ENCODE measurements around the gene ADGRB2.

DNA sequence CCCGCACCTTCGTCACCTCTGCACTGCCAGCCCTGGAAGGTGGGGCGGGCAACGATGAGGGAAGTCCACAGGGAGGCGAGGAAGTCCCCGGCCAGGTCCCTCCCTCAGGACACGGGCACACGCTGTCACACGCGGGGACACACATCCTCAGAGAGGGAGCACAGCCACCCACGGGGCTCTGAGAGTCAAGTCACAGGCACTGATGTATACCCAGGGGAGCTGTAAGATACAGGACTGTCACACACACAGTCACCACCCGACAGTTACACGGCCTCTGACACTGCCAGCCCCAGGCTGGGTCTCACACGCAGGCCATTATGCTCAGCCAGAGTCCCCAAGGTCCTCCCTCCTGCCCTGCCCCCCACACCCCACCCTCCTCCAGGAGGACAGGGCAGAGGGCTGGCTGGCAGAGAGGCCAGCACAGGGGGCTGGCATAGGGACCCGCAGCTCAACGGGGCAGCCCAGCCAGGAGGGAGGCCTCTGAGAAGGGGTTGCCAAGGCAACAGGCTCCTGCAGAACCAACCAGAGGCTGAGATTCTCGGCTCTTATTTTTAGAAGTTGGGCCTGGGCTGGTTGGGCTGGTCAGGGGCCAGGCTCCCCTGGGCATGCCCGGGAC lies 17.7 kb upstream of the ADGRB2 start:
- TF ChIP-seq, protein P1, sequence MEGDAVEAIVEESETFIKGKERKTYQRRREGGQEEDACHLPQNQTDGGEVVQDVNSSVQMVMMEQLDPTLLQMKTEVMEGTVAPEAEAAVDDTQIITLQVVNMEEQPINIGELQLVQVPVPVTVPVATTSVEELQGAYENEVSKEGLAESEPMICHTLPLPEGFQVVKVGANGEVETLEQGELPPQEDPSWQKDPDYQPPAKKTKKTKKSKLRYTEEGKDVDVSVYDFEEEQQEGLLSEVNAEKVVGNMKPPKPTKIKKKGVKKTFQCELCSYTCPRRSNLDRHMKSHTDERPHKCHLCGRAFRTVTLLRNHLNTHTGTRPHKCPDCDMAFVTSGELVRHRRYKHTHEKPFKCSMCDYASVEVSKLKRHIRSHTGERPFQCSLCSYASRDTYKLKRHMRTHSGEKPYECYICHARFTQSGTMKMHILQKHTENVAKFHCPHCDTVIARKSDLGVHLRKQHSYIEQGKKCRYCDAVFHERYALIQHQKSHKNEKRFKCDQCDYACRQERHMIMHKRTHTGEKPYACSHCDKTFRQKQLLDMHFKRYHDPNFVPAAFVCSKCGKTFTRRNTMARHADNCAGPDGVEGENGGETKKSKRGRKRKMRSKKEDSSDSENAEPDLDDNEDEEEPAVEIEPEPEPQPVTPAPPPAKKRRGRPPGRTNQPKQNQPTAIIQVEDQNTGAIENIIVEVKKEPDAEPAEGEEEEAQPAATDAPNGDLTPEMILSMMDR (conservative IDR thresholded peaks at IDR 0.05; ENCODE audit: low read depth, low read length), result no peak
- TF ChIP-seq CEBPB (IDR thresholded peaks at IDR 0.05; ENCODE audit: low read depth, low read length), result no peak
- TF ChIP-seq POLR2A (IDR thresholded peaks at IDR 0.05; ENCODE audit: low read depth, low read length), result no peak
- TF ChIP-seq RCOR1 (IDR thresholded peaks at IDR 0.05; ENCODE audit: insufficient replicate concordance, low read length), result no peak
- TF ChIP-seq MAZ (IDR thresholded peaks at IDR 0.05; ENCODE audit: borderline replicate concordance, low read depth, low read length), result no peak
- TF ChIP-seq, protein P2, sequence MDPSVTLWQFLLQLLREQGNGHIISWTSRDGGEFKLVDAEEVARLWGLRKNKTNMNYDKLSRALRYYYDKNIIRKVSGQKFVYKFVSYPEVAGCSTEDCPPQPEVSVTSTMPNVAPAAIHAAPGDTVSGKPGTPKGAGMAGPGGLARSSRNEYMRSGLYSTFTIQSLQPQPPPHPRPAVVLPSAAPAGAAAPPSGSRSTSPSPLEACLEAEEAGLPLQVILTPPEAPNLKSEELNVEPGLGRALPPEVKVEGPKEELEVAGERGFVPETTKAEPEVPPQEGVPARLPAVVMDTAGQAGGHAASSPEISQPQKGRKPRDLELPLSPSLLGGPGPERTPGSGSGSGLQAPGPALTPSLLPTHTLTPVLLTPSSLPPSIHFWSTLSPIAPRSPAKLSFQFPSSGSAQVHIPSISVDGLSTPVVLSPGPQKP (IDR thresholded peaks at IDR 0.05; ENCODE audit: borderline replicate concordance, low read depth, low read length), result no peak
- TF ChIP-seq BHLHE40 (IDR thresholded peaks at IDR 0.05; ENCODE audit: low read depth, low read length), result no peak
- TF ChIP-seq MAFK (IDR thresholded peaks at IDR 0.05; ENCODE audit: low read depth, low read length), result no peak
- TF ChIP-seq RAD21 (IDR thresholded peaks at IDR 0.05; ENCODE audit: low read length), result no peak
- TF ChIP-seq SMC3 (IDR thresholded peaks at IDR 0.05; ENCODE audit: low read depth, low read length), result no peak
- no peak for TF ChIP-seq MXI1 (IDR thresholded peaks at IDR 0.05; ENCODE audit: borderline replicate concordance, low read depth, low read length)
- no peak for TF ChIP-seq CHD1 (IDR thresholded peaks at IDR 0.05; ENCODE audit: low read depth, low read length)
- TF ChIP-seq RFX5 (IDR thresholded peaks at IDR 0.05; ENCODE audit: low read depth, low read length), result no peak

All from IMR-90 (cell line).